HepG2 (cell line): ENCODE data around the gene KCNE4.

ENCODE experiments used
- GABPB1 ChIP-seq: IDR thresholded peaks from 2 replicates; pipeline ENCODE4 v1.6.1; 2016; ENCODE audit warnings: mild to moderate bottlenecking, missing genetic modification reagents, moderate library complexity, missing compliant biosample characterization
- KLF13 ChIP-seq: sonication (generic); formaldehyde crosslinking; IDR thresholded peaks from 2 replicates; pipeline ENCODE4 v1.4.0; 2020; ENCODE audit warnings: mild to moderate bottlenecking, missing genetic modification reagents
- NBN ChIP-seq: fragments of 450-650 bp; conservative IDR thresholded peaks from 2 replicates; pipeline ENCODE4 v1.6.1; 2017
- SAFB2 ChIP-seq: sonication (generic); formaldehyde crosslinking; IDR thresholded peaks from 2 replicates; pipeline ENCODE4 v1.5.1; 2020; ENCODE audit warnings: missing genetic modification reagents, low read depth, mild to moderate bottlenecking, borderline replicate concordance
- SIN3A ChIP-seq: IDR thresholded peaks from 2 replicates; pipeline ENCODE4 v1.6.1; 2011; ENCODE audit warnings: low read depth, mild to moderate bottlenecking, control low read depth, low read length, borderline replicate concordance
- ZNF383 ChIP-seq: sonication (generic); formaldehyde crosslinking; IDR thresholded peaks from 2 replicates; pipeline ENCODE4 v1.4.0; 2020; ENCODE audit warnings: missing genetic modification reagents, mild to moderate bottlenecking, borderline replicate concordance
- ZNF570 ChIP-seq: sonication (generic); formaldehyde crosslinking; IDR thresholded peaks from 2 replicates; pipeline ENCODE4 v1.4.0; 2020; ENCODE audit warnings: mild to moderate bottlenecking, missing genetic modification reagents, borderline replicate concordance
- ZNF841 ChIP-seq: sonication (generic); formaldehyde crosslinking; IDR thresholded peaks from 2 replicates; pipeline ENCODE4 v1.8.1; 2023; ENCODE audit warnings: missing genetic modification reagents, borderline replicate concordance

DNA sequence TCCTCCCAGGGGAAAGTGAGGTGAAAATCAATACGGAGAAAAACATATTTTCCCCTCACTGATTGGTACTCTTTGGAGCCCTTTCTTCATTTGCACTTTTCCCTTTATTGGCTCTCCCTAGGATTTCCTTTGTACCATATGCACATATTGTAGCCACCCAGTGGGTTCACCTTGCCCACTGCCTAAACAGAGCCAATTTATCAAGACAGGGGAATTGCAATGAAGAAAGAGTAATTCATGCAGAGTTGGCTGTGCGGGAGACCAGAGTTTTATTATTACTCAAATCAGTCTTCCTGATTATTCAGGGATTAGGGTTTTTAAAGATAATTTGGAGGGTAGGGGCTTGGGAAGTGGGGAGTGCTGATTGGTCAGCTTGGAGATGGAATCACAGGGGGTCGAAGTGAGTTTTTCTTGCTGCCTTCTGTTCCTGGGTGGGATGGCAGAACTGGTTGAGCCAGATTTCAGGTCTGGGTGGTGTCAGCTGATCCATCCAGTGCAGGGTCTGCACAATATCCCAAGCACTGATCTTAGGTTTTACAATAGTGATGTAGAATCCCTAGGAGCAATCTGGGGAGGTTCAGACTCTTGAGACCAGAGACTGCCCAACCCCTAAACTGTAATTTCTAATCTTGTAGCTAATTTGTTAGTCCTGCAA, 15.1 kb upstream of the KCNE4 start:
- TF ChIP-seq KLF13 (CRISPR knock-in tag) (no peak), NBN (no peak), ZNF383 (no peak), ZNF841 (CRISPR knock-in tag) (no peak), SAFB2 (CRISPR knock-in tag) (no peak), ZNF570 (CRISPR knock-in tag) (no peak), GABPB1 (no peak), SIN3A (no peak)
